Effector memory CD4-positive, alpha-beta T cell (primary cell): ENCODE measurements around the gene STX17.

Experiments
- DNase-seq, 3 donors: peaks; one replicate each; pipeline ENCODE4 v3.0.0-alpha.2; 2020
- H3K27ac ChIP-seq: 2 replicates; pipeline ENCODE4 v1.7.0; 2013; ENCODE audit warnings: mild to moderate bottlenecking, low read length, moderate library complexity; ENCODE audit not compliant: insufficient read depth, poor library complexity, severe bottlenecking
- H3K27me3 ChIP-seq: replicated peaks from 2 replicates; pipeline ENCODE4 v1.7.0; 2013; ENCODE audit warnings: mild to moderate bottlenecking, low read length; ENCODE audit not compliant: insufficient read depth, control insufficient read depth, poor library complexity, severe bottlenecking
- H3K36me3 ChIP-seq: 2 replicates; pipeline ENCODE4 v1.7.0; 2013; ENCODE audit warnings: mild to moderate bottlenecking, low read length, moderate library complexity; ENCODE audit not compliant: control insufficient read depth, insufficient read depth
- H3K4me1 ChIP-seq: 2 replicates; pipeline ENCODE4 v1.7.0; 2013; ENCODE audit warnings: low read length, mild to moderate bottlenecking; ENCODE audit not compliant: control insufficient read depth, insufficient read depth, poor library complexity, severe bottlenecking
- H3K4me3 ChIP-seq: 2 replicates; pipeline ENCODE4 v1.7.0; 2013; ENCODE audit warnings: low read length, low read depth, mild to moderate bottlenecking; ENCODE audit not compliant: insufficient read depth, poor library complexity, severe bottlenecking
- H3K9me3 ChIP-seq: 2 replicates; pipeline ENCODE4 v1.7.0; 2013; ENCODE audit warnings: mild to moderate bottlenecking, low read length, moderate library complexity; ENCODE audit not compliant: control insufficient read depth

STX17 gene

GRCh38 chr9:99925541-99925940, 19.1 kb downstream of the STX17 start:
- Histone ChIP-seq H3K4me1 (no peaks in the 10 kb centered on the region), H3K27ac (no peak overlapping the region), H3K4me3 (no peak overlapping the region), H3K27me3 (no peaks in the 10 kb centered on the region), H3K9me3 (no peaks in the 10 kb centered on the region), H3K36me3 (peaks cover 24% of the 10 kb centered on the region)
- no peak for DNase-seq

- no peak for DNase-seq
- no peaks in the 10 kb centered on the region for H3K9me3 ChIP-seq
- H3K27me3 ChIP-seq: no peaks in the 10 kb centered on the region
- H3K27ac ChIP-seq: no peak overlapping the region
- no peak overlapping the region for H3K4me3 ChIP-seq
- H3K36me3 ChIP-seq: peaks cover 11% of the 10 kb centered on the region
- no peaks in the 10 kb centered on the region for H3K4me1 ChIP-seq
Observed at GRCh38 chr9:99929652-99930051, 23.2 kb downstream of the STX17 start.

- peaks cover 5% of the 10 kb centered on the region for H3K36me3 ChIP-seq
- DNase-seq: no peak
Observed at GRCh38 chr9:99931155-99931840, 24.8 kb downstream of the STX17 start.

GRCh38 chr9:99936947-99937587, 30.6 kb downstream of the STX17 start:
- H3K4me1 ChIP-seq: no peaks in the 10 kb centered on the region

More at GRCh38 chr9:99931155-99931840, 24.8 kb downstream of the STX17 start:
- no peaks in the 10 kb centered on the region for H3K4me1 ChIP-seq
- no peak overlapping the region for H3K27ac ChIP-seq
- no peaks in the 10 kb centered on the region for H3K27me3 ChIP-seq
- H3K9me3 ChIP-seq: no peaks in the 10 kb centered on the region
- no peak overlapping the region for H3K4me3 ChIP-seq

GRCh38 chr9:99947395-99947794, 40.9 kb downstream of the STX17 start:
- Histone ChIP-seq H3K36me3 (peaks cover 18% of the 10 kb centered on the region), H3K4me1 (no peaks in the 10 kb centered on the region), H3K27ac (no peak overlapping the region), H3K9me3 (no peaks in the 10 kb centered on the region), H3K4me3 (no peak overlapping the region), H3K27me3 (no peaks in the 10 kb centered on the region)
- DNase-seq: no peak

More at GRCh38 chr9:99936947-99937587, 30.6 kb downstream of the STX17 start:
- no peak for DNase-seq
- no peak overlapping the region for H3K4me3 ChIP-seq
- H3K27ac ChIP-seq: no peak overlapping the region
- no peaks in the 10 kb centered on the region for H3K9me3 ChIP-seq
- H3K36me3 ChIP-seq: no peaks in the 10 kb centered on the region
- H3K27me3 ChIP-seq: no peaks in the 10 kb centered on the region

GRCh38 chr9:99948482-99948881, 42.0 kb downstream of the STX17 start:
- Histone ChIP-seq H3K27ac (no peak overlapping the region), H3K4me1 (no peaks in the 10 kb centered on the region), H3K4me3 (no peak overlapping the region), H3K9me3 (no peaks in the 10 kb centered on the region), H3K36me3 (peaks cover 18% of the 10 kb centered on the region), H3K27me3 (no peaks in the 10 kb centered on the region)
- DNase-seq: no peak

- Histone ChIP-seq H3K36me3 (peaks cover 18% of the 10 kb centered on the region), H3K9me3 (no peaks in the 10 kb centered on the region), H3K27ac (no peak overlapping the region), H3K4me1 (no peaks in the 10 kb centered on the region), H3K4me3 (no peak overlapping the region), H3K27me3 (no peaks in the 10 kb centered on the region)
- no peak for DNase-seq
Observed at GRCh38 chr9:99948896-99949295, 42.4 kb downstream of the STX17 start.

- DNase-seq: no peak
- H3K4me1 ChIP-seq: no peaks in the 10 kb centered on the region
- no peak overlapping the region for H3K4me3 ChIP-seq
- H3K36me3 ChIP-seq: peaks cover 24% of the 10 kb centered on the region
- H3K9me3 ChIP-seq: no peaks in the 10 kb centered on the region
- H3K27ac ChIP-seq: no peak overlapping the region
- H3K27me3 ChIP-seq: no peaks in the 10 kb centered on the region
Observed at GRCh38 chr9:99953861-99954507, 47.5 kb downstream of the STX17 start.

GRCh38 chr9:99954819-99955218, 48.4 kb downstream of the STX17 start:
- Histone ChIP-seq H3K9me3 (no peaks in the 10 kb centered on the region), H3K27ac (no peak overlapping the region), H3K4me3 (no peak overlapping the region), H3K4me1 (no peaks in the 10 kb centered on the region), H3K36me3 (peaks cover 25% of the 10 kb centered on the region), H3K27me3 (no peaks in the 10 kb centered on the region)
- DNase-seq: no peak

GRCh38 chr9:99955606-99956005, 49.2 kb downstream of the STX17 start:
- no peaks in the 10 kb centered on the region for H3K27me3 ChIP-seq
- H3K36me3 ChIP-seq: peaks cover 27% of the 10 kb centered on the region
- no peaks in the 10 kb centered on the region for H3K9me3 ChIP-seq
- no peak for DNase-seq
- no peaks in the 10 kb centered on the region for H3K4me1 ChIP-seq
- H3K4me3 ChIP-seq: no peak overlapping the region
- no peak overlapping the region for H3K27ac ChIP-seq
